ENCODE results near the gene POP5.
"Not testable (repeated sequence)": the region's sequence is repeated elsewhere in the genome, so short reads cannot be mapped to it uniquely, and the experiment has no call there.

Gene POP5, protein sequence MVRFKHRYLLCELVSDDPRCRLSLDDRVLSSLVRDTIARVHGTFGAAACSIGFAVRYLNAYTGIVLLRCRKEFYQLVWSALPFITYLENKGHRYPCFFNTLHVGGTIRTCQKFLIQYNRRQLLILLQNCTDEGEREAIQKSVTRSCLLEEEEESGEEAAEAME

GRCh38 chr12:120580787-120581723, at the start of gene POP5:
Gene POP5 (minus strand): TSS chr12:120581402. CDS start chr12:120581362, 40 bp downstream.
- DNase-seq = peak; percentile 94

DNA sequence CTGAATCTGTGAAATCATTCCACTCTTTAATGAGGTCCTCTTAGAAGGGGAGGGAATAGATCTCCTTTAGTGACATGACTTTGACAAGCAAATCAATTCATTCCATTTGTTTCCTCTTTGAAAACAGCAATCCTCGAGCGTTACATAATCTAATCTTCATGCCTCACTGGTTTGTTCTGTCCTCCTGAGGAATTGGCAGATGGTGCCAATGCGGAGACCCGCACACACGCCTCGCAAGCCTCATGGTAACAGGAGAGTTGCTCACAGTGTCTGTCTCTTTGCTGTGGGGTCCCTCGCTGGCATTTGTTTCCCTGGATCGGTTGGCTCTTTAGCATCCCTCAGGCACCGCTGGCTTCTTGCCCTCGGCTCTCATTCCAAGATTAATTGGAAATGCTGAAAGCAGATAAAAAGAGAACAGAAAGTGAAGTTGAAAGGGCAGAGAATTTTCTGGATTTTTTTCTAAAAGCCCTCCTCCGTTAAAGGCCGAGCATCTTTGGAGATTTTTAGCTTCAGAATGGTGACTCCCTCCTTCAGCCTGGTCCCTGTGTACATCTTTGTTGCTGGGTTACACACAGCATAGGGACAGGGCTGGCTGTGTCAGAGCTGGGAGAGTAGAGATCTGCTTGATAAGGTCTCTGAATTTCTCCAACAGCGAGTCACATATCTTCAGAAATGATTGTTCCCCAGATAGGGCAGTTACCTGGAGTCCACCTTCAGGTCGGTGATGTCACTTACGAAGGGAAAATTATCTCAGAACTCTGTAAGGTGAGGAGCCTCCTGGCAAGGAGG, 49.1 kb upstream of the POP5 start:
- DNase-seq = no peak

DNA sequence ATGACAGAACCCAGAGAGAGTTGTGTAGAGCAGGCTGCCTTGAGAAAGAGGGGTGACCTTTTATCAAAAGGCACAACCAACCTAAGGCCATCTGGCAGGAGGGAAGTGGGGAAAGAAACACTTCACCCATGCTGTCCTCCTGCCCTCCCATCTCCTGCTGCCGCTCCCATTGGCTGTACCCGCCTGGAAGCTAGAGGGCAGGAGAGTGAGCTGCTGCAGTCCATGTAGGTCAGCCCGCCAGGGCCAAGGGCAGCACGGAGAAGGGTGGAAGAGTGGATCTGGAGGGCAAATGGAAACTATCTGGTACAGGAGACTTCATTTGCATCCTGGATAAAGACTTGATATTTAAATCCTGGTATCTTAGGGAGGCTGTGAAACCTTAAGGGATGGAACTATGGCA, 47.7 kb upstream of the POP5 start:
- DNase-seq = no peak

- DNase-seq = peak; percentile 11
Observed at GRCh38 chr12:120625557-120626419, 44.6 kb upstream of the POP5 start.

DNA sequence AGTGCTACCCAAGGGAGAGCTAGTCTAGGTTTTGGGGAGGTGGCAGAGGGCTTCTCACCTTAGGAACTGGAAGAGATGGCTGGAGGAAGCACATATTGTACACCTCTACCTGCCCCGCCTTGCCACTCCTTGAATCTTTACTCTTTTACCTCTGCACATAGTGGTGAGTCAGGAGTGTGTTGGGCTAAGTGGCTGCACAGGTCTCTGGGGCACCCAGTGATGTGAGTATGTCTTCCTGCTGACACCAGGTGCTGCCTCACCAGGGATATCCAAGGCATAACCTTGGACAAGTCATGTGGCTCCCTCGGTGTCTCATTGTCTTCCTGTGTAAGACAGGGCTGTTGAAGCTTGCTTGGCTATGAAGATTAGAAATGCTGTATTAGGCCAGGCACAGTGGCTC, 39.4 kb upstream of the POP5 start:
- no peak for DNase-seq

- DNase-seq = no peak
Observed at GRCh38 chr12:120618954-120619615, 37.9 kb upstream of the POP5 start.

DNA sequence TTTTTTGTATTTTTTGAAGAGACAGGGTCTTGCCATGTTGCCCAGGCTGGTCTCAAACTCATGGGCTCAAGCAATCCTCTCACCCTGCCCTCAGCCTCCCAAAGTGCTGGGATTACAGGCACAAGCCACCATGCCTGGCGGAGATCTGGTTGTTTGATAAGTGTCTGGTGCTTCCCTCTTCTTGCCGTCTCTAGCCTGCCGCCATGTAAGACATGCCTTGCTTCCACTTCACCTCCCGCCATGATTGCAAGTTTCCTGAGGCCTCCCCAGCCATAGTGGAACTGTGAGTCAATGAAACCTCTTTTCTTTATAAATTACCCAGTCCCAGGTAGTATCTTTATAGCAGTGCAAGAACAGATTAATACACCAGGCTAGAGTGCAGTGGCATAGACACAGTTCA, 36.6 kb upstream of the POP5 start:
- not testable (repeated sequence) for DNase-seq

DNA sequence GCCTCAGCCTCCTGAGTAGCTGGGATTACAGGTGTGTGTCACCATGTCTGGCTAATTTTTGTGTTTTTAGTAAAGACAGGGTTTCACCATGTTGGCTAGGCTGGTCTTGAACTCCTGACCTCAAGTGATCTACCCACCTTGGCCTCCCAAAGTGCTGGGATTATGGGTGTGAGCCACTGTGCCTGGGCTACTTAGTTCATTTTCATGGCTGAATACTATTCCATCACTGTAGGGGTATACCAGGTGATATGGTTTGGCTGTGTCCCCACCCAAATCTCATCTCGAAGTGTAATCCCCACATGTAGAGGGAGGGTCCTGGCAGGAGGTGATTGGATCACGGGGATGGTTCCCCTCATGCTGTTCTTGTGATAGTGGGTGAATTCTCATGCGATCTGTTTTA, 36.0 kb upstream of the POP5 start:
- not testable (repeated sequence) for DNase-seq

DNA sequence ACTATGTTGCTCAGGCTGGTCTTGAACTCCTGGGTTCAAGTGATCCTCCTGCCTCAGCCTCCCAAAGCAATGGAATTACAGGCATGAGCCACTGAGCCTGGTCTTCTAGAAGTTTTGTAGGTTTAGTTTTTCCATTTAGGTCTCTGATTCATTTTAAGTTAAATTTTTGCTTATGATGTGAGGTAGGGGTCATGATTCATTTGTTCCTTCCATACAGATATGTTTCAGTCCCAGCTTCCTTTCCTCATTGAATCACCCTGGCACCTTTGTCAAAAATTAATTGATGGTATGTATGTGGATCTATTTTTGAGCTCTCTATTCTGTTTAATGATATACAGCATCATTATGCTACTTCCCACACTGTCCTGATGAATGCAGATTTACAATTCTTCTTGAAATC, 33.6 kb upstream of the POP5 start:
- DNase-seq = no peak

DNA sequence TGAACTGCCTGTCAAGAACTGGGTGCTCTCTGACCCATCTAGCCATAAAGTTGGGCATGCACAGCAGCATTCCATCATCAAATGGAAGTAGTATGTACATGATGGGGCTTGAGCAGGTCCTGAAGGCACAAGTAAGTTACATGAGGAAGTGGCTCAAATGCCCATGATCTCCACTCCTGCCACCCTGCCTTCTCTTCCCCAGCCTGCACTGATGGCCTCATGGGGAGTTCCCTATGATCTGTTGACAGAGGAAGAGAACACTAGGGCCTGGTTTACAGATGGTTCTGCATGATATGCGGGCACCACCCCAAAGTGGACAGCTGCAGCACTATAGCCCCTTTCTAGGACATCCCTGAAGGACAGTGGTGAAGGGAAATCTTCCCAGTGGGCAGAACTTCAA, 30.3 kb upstream of the POP5 start:
- DNase-seq = not testable (repeated sequence)

- no peak for DNase-seq
Observed at GRCh38 chr12:120610560-120610959, 29.4 kb upstream of the POP5 start.

DNA sequence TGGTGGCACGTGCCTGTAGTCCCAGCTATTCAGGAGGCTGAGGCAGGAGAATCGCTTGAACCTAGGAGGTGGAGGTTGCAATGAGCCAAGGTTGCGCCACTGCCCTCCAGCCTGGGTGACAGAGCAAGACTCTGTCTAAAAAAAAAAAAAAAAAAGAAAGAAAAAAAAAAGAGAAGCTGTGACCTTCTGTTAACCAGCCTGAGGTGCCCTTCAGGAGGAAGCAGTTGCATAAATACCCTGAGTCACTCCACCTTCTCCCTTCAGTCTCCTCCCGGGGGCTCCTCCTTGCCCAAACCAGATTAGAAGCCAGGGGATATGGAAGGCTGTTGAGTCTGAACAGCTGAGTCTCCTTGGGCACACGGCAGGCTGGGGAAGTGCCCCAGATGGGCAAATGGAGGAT, 21.2 kb upstream of the POP5 start:
- not testable (repeated sequence) for DNase-seq

- DNase-seq = no peak
Observed at GRCh38 chr12:120599672-120600552, 18.7 kb upstream of the POP5 start.

- no peak for DNase-seq
Observed at GRCh38 chr12:120598674-120599463, 17.7 kb upstream of the POP5 start.

GRCh38 chr12:120597861-120598260, 16.7 kb upstream of the POP5 start:
- no peak for DNase-seq

GRCh38 chr12:120596901-120597300, 15.7 kb upstream of the POP5 start:
- DNase-seq = no peak

DNA sequence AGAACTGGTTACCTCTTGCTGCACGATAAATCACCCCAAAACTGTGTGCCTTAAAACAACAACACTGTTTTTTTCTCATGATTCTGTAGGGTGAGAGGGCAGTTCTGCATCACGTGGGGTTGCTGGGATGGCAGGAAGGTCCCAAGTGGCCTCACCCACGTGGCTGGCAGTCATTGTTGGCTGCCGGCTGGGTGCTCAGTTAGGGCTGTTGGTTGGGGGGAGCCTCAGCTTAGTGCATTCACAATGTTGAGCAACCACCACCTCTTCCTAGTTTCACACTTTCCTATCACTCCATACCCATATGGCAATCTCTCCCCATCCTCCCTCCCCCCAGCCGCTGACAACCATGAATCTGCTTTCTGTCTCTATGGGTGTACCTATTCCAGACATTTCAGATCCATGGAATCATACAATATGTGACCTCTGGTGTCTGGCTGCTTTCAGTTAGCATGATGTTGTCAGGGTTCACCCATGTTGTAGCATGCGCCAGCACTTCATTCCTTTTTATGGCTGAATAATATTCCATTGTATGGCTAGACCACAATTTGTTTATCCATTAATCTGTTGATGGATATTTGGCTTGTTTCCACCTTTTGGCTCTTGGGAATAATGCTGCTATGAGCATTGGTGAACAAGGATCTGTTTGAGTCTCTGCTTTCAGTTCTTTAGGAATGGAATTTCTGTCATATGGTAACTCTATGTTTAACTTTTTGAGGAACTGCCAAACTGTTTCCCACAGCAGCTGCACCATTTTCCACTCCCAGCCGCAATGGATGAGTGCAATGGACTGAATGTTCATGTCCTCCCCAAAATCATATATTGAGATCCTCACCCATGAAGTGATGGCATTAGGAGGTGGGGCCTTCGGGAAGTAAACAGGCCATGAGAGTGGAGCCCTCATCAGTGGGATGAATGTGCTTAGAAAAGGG, 11.2 kb upstream of the POP5 start:
- no peak for DNase-seq

DNA sequence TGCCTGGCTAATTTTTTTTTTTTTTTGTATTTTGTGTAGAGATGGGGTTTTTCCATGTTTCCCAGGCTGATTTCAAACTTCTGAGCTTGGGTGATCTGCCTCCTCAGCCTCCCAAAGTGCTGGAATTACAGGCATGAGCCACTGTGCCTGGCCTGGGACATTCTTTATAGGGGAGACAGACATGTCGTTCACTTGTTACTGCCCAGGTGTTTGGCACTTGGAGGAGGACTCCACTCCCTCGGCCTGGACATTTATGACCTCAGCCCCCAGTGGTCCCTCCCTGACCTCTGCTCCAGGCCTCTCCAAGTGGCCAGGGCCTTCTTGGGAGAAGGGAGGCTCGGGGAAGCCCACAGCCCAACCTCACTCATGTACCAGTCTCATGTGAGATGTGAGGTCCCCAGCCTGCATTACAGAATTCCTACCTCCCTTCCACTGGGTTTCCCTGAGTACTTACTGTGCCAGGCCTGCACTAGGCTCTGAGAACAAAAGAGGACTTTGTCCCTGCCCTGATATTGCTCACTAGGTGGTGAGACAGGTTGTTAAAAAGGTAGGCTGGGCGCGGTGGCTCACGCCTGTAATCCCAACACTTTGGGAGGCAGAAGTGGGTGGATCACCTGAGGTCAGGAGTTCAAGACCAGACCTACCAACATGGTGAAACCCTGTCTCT, 9.7 kb upstream of the POP5 start:
- no peak for DNase-seq
